ENCODE measurements around the gene TTC28.

TTC28 gene

DNA sequence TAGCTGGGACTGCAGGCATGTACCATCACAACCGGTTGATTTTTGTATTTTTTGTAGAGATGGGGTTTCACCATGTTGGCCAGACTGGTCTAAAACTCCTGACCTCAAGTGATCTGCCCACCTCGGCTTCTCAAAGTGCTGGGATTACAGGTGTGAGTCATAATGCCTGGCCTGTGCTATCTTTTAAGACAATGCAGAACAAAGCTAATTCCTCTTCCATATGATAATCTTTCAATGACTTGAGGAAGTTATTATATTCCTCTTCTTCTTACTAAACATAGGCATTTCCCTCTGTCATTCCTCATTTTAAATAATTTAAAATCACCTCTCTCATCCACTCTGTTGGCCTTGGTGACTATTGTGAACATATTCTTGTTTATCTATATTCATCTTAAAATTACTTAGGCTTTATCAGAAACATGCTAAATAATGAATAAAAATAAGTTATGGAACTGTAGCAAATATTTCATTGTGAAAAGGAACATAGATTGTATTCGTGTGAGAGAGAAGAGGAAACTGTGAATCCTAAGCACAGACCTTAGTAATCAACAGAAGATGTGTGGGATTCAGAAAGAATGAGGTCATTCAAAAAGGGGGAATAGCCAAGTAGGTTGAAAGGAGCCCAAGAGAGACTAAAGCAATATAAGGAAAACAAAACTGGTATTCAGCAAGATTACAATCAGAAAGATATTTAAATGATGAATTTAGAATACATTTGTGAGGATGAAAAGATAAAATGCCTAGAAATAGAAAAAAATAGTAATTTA lies 269.4 kb downstream of the TTC28 start:
- DNase-seq: no peak
- Mint-ChIP-seq H3K27ac (peak overlapping the region; percentile 77), H3K9me3 (peaks cover 17% of the 10 kb centered on the region), H3K27me3 (ENCODE audit: low read depth, poor library complexity) (no peaks in the 10 kb centered on the region), H3K36me3 (ENCODE audit: low read depth) (peaks cover 29% of the 10 kb centered on the region), H3K4me3 (no peak overlapping the region), H3K4me1 (peaks cover 45% of the 10 kb centered on the region)
- TF ChIP-seq, protein P1, sequence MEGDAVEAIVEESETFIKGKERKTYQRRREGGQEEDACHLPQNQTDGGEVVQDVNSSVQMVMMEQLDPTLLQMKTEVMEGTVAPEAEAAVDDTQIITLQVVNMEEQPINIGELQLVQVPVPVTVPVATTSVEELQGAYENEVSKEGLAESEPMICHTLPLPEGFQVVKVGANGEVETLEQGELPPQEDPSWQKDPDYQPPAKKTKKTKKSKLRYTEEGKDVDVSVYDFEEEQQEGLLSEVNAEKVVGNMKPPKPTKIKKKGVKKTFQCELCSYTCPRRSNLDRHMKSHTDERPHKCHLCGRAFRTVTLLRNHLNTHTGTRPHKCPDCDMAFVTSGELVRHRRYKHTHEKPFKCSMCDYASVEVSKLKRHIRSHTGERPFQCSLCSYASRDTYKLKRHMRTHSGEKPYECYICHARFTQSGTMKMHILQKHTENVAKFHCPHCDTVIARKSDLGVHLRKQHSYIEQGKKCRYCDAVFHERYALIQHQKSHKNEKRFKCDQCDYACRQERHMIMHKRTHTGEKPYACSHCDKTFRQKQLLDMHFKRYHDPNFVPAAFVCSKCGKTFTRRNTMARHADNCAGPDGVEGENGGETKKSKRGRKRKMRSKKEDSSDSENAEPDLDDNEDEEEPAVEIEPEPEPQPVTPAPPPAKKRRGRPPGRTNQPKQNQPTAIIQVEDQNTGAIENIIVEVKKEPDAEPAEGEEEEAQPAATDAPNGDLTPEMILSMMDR (IDR thresholded peaks at IDR 0.05): no peak

DNA sequence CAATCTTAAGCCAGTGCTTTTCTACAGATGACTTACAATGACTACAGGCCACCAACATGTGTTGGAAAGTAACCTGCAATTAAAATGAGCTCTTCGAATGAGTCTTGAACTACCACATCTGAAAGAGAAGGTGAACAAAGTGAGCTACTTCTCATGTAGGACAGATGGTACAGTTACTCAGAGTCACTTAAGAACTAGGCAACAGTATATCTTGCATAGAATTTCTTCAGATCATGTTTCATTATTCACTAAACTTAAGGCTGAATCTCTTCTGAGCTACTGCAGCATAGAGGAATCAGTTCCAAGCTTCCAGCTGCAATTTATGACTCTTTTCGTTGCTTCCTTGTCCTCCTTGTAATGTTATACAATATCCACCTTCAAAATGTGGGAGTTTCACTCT lies 270.9 kb downstream of the TTC28 start:
- Mint-ChIP-seq H3K4me3 (no peak overlapping the region), H3K4me1 (peaks cover 42% of the 10 kb centered on the region), H3K27me3 (ENCODE audit: low read depth, poor library complexity) (no peaks in the 10 kb centered on the region)

DNA sequence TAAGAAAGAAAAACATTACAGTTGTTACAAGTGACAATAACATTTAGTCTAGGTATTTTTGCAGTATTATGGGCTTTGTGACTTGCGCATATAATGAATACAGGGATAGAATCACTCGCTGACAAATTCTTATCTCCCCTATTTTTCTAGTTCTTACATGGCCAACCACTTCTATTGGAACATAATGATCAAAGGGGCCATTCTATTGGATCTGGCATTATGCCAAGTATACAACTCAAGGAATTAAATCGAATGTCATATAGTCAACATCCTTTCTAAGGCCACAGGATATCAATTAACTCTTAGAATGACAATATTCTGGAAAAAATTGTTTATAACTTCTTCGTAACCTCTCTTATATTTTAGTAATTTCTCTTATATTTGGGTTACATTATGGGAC lies 272.0 kb downstream of the TTC28 start:
- TF ChIP-seq, protein P1 (IDR thresholded peaks at IDR 0.05): no peak
- Mint-ChIP-seq H3K27me3 (ENCODE audit: low read depth, poor library complexity) (no peaks in the 10 kb centered on the region), H3K9me3 (peaks cover 24% of the 10 kb centered on the region), H3K4me1 (peaks cover 47% of the 10 kb centered on the region), H3K4me3 (no peak overlapping the region), H3K36me3 (ENCODE audit: low read depth) (peaks cover 39% of the 10 kb centered on the region), H3K27ac (no peak overlapping the region)
- DNase-seq: no peak

More for the DNA sequence above, 270.9 kb downstream of the TTC28 start:
- Mint-ChIP-seq H3K27ac (peak overlapping the region; percentile 85), H3K9me3 (peaks cover 24% of the 10 kb centered on the region), H3K36me3 (ENCODE audit: low read depth) (peaks cover 39% of the 10 kb centered on the region)
- TF ChIP-seq, protein P1 (IDR thresholded peaks at IDR 0.05): no peak
- DNase-seq: no peak

DNA sequence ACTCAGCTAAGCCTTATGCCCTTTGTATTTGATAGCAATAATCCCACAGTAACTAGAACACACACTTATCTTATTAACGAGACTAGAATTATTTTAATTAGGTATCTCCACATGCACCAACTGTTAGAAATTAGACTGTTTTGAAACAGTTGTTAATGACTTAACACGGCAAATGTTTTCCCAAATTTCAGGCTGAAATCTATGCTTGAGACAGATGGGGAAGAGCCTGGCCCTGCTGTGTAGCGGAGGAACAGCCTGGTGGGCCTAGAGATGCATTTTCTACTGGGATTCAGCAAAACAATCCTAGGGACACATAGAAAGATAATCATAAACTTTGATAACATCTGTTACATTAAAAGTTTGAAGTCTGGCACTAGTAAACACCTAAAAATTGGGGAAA lies 273.4 kb downstream of the TTC28 start:
- TF ChIP-seq, protein P1 (IDR thresholded peaks at IDR 0.05): no peak
- no peaks in the 10 kb centered on the region for H3K27me3 Mint-ChIP-seq (ENCODE audit: low read depth, poor library complexity)
- H3K4me1 Mint-ChIP-seq: peaks cover 50% of the 10 kb centered on the region
- DNase-seq: no peak
- no peak overlapping the region for H3K4me3 Mint-ChIP-seq
- peaks cover 39% of the 10 kb centered on the region for H3K36me3 Mint-ChIP-seq (ENCODE audit: low read depth)
- H3K9me3 Mint-ChIP-seq: peaks cover 24% of the 10 kb centered on the region
- H3K27ac Mint-ChIP-seq: no peak overlapping the region

- no peak for DNase-seq
- H3K4me3 Mint-ChIP-seq: no peak overlapping the region
- H3K27me3 Mint-ChIP-seq (ENCODE audit: low read depth, poor library complexity): no peaks in the 10 kb centered on the region
- peaks cover 39% of the 10 kb centered on the region for H3K36me3 Mint-ChIP-seq (ENCODE audit: low read depth)
- H3K27ac Mint-ChIP-seq: no peak overlapping the region
- peaks cover 53% of the 10 kb centered on the region for H3K4me1 Mint-ChIP-seq
- TF ChIP-seq, protein P1 (IDR thresholded peaks at IDR 0.05): no peak
- H3K9me3 Mint-ChIP-seq: peaks cover 24% of the 10 kb centered on the region
Measured at GRCh38 chr22:28405588-28405987, 274.1 kb downstream of the TTC28 start.

DNA sequence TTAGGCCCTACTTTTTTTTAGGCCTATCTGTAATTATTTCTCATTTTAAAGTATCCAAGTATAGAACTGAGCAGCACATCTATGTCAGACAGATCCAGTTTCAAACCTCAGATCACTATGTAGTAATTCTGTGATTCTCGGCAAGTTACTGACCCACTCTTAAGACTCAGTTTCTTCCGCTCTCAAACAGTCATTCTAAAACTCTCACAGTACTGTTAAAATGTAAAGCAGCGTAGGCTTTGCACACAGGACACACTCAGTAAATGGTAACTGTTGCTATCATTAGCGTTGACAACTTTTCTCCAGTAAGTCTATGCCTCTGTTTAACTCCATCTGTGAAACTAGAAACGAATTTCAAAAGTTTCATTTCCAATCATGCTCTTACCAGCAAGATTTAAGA lies 277.1 kb downstream of the TTC28 start:
- Mint-ChIP-seq H3K9me3 (peaks cover 24% of the 10 kb centered on the region), H3K27me3 (ENCODE audit: low read depth, poor library complexity) (no peaks in the 10 kb centered on the region), H3K4me1 (peaks cover 38% of the 10 kb centered on the region), H3K36me3 (ENCODE audit: low read depth) (peaks cover 32% of the 10 kb centered on the region), H3K27ac (peak overlapping the region; percentile 91), H3K4me3 (no peak overlapping the region)
- no peak for DNase-seq
- TF ChIP-seq, protein P1 (IDR thresholded peaks at IDR 0.05): no peak
